Progenitor cell of endocrine pancreas (in vitro differentiated cells): ENCODE data around the gene VPS52. TPM values are rescaled to one million over a fixed set of nuclear protein-coding genes. Genes with fewer than 3 reads are reported as not detected.
"Not testable (repeated sequence)": the region's sequence is repeated elsewhere in the genome, so short reads cannot be mapped to it uniquely, and the experiment has no call there.

Experiments used
- DNase-seq: peaks from one replicate; pipeline ENCODE4 v3.0.0; 2021; ENCODE audit warnings: low spot score; ENCODE audit not compliant: unreplicated experiment
- H3K27ac Mint-ChIP-seq: 2 replicates; pipeline ENCODE4 v1.8.0; 2021; ENCODE audit warnings: mild to moderate bottlenecking, moderate library complexity, mixed read lengths
- H3K27me3 Mint-ChIP-seq: 2 replicates; pipeline ENCODE4 v1.8.0; 2021; ENCODE audit warnings: mixed read lengths
- H3K36me3 Mint-ChIP-seq: 2 replicates; pipeline ENCODE4 v1.8.0; 2022; ENCODE audit warnings: mixed read lengths; ENCODE audit not compliant: insufficient read depth
- H3K4me1 Mint-ChIP-seq: 2 replicates; pipeline ENCODE4 v1.8.0; 2021; ENCODE audit warnings: low read depth, mixed read lengths
- H3K4me3 Mint-ChIP-seq: 2 replicates; pipeline ENCODE4 v1.8.0; 2021; ENCODE audit warnings: low read depth, mild to moderate bottlenecking, moderate library complexity, mixed read lengths
- H3K9me3 Mint-ChIP-seq: 2 replicates; pipeline ENCODE4 v1.8.0; 2021; ENCODE audit warnings: low read depth, mixed read lengths
- total RNA-seq: library from RNA; stranded (reverse); gene quantifications from 2 replicates; pipeline ENCODE4 v1.2.1, GENCODE V29; 2021
- TF ChIP-seq, protein P1 (sequence below): fragments of 200-600 bp; sonication (generic); IDR thresholded peaks from one replicate; pipeline ENCODE4 v1.5.0; 2021; ENCODE audit warnings: antibody characterized with exemption, mild to moderate bottlenecking; ENCODE audit not compliant: unreplicated experiment

The VPS52 gene
- total RNA-seq, 1 donor from 2014 or later, result 77.2 TPM

DNA sequence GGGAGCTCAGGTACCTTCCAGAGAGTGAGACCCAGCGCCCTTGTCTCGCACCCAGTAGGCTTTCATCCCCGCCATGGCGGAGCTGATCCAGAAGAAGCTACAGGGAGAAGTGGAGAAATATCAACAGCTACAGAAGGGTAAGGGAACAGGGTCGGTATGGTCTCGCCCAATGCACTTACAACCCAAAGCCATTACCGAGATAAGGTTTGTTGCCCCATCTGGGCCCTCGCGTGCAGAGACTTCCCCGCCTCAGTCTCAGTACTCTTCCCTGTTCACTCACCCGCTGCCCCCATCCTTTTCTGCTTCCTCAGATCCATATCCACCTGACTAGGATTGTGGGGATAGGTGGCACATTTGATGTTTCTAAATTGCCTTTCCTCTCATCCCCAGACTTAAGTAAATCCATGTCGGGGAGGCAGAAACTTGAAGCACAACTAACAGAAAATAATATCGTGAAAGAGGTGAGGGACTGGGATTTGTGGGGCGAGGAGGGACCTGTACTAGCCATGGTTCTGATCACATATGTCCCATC is 18.2 kb upstream of the VPS52 start:
- Mint-ChIP-seq H3K27ac (peak overlapping the region; percentile 95), H3K27me3 (no peaks in the 10 kb centered on the region), H3K4me1 (peaks cover 25% of the 10 kb centered on the region), H3K36me3 (peaks cover 11% of the 10 kb centered on the region), H3K9me3 (no peaks in the 10 kb centered on the region), H3K4me3 (peak overlapping the region; percentile 97)
- TF ChIP-seq, protein P1, sequence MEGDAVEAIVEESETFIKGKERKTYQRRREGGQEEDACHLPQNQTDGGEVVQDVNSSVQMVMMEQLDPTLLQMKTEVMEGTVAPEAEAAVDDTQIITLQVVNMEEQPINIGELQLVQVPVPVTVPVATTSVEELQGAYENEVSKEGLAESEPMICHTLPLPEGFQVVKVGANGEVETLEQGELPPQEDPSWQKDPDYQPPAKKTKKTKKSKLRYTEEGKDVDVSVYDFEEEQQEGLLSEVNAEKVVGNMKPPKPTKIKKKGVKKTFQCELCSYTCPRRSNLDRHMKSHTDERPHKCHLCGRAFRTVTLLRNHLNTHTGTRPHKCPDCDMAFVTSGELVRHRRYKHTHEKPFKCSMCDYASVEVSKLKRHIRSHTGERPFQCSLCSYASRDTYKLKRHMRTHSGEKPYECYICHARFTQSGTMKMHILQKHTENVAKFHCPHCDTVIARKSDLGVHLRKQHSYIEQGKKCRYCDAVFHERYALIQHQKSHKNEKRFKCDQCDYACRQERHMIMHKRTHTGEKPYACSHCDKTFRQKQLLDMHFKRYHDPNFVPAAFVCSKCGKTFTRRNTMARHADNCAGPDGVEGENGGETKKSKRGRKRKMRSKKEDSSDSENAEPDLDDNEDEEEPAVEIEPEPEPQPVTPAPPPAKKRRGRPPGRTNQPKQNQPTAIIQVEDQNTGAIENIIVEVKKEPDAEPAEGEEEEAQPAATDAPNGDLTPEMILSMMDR, result no peak
- DNase-seq, result no peak

GRCh38 chr6:33288921-33289783 is 17.5 kb upstream of the VPS52 start, which contains the start of the genes PFDN6 and WDR46:
Gene PFDN6 (plus strand): TSS chr6:33289601. CDS start chr6:33289857, 256 bp downstream.
Gene WDR46 (minus strand): TSS chr6:33289239. CDS start chr6:33289170, 69 bp downstream.
- peaks cover 25% of the 10 kb centered on the region for H3K4me1 Mint-ChIP-seq
- peak within 1 kb of the TSS; percentile 97 for H3K4me3 Mint-ChIP-seq
- DNase-seq, result peak; percentile 38
- no peaks in the 10 kb centered on the region for H3K9me3 Mint-ChIP-seq
- TF ChIP-seq, protein P1, result no peak
- peaks cover 13% of the 10 kb centered on the region for H3K36me3 Mint-ChIP-seq
- H3K27me3 Mint-ChIP-seq, result no peaks in the 10 kb centered on the region
- peak within 1 kb of the TSS; percentile 95 for H3K27ac Mint-ChIP-seq

- H3K4me3 Mint-ChIP-seq, result peak overlapping the region; percentile 97
- no peaks in the 10 kb centered on the region for H3K27me3 Mint-ChIP-seq
- peaks cover 10% of the 10 kb centered on the region for H3K36me3 Mint-ChIP-seq
- TF ChIP-seq, protein P1, result no peak
- DNase-seq, result no peak
- peak overlapping the region; percentile 95 for H3K27ac Mint-ChIP-seq
- peaks cover 25% of the 10 kb centered on the region for H3K4me1 Mint-ChIP-seq
- no peaks in the 10 kb centered on the region for H3K9me3 Mint-ChIP-seq
These were observed 16.7 kb upstream of the VPS52 start for GRCh38 chr6:33288141-33288920.

DNA sequence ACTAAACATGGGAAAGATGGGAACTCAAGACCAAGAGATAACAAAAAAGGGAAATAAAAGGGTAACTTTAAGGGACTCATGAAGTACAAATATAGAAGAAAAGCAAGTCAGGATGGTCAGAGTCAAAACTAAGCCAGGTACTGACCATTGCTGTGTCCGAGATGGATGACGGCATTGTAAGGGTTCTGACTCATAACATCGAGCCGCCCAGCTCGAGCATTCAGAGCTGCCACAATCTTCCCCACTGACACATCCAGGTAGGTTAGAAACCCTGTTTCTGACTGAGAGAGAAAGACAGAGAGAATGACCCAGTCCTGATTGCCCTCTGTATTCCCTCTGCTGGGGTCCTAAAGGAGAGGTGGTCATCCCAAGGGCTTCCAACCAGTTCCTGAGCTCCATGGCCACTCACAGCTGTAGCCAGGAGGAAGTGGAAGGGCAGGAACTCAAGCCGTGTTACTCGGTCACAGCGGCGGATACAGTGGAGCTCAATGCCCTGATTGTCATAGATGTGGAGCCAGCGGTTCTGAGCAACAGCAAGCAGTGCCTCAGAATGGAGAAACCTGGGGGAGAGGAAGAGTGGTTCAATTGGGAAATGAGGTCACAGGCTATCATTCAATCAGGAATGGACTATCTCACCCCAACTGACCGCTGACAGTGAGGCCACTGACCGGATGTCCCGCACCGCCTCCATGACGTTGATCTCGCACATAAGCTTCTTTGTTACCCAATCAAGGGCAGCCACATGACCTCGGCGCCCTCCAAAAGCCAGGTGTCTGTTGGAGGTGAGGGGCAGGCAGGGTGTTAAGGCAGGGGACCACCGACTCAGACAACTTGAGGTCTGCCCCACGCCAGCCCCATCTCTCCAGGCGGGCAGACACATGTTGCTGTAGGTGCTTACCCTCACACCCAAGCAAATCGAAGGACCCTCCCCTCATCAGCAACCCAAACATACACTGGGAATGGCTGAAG is 15.6 kb upstream of the VPS52 start:
- DNase-seq, result no peak
- H3K4me1 Mint-ChIP-seq, result peaks cover 25% of the 10 kb centered on the region
- TF ChIP-seq, protein P1, result no peak
- H3K36me3 Mint-ChIP-seq, result peaks cover 12% of the 10 kb centered on the region
- no peak overlapping the region for H3K27ac Mint-ChIP-seq
- no peaks in the 10 kb centered on the region for H3K9me3 Mint-ChIP-seq
- H3K4me3 Mint-ChIP-seq, result peak overlapping the region; percentile 97
- no peaks in the 10 kb centered on the region for H3K27me3 Mint-ChIP-seq

DNA sequence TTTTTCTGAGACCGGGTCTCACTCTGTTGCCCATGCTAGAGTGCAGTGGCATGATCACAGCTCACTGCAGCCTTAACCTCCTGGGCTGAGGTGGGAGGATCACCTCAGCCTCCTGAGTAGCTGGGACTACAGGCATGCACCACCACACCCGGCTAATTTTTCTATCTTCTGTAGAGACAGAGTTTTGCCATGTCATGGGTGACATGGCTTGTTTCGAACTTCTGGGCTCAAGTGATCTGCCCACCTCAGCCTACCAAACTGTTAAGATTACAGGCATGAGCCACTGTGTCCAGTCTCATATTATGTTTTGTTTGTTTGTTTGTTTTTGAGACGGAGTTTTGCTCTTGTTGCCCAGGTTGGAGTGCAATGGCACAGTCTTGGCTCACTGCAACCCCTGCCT is 13.5 kb upstream of the VPS52 start:
- not testable (repeated sequence) for H3K27me3 Mint-ChIP-seq, H3K4me3 Mint-ChIP-seq, H3K9me3 Mint-ChIP-seq, H3K27ac Mint-ChIP-seq, DNase-seq
- Mint-ChIP-seq H3K4me1 (peaks cover 18% of the 10 kb centered on the region), H3K36me3 (peaks cover 12% of the 10 kb centered on the region)
